Measurements from ENCODE around the gene GNPNAT1. TPM values are rescaled to one million over a fixed set of nuclear protein-coding genes. Genes with fewer than 3 reads are reported as not detected.
"Not testable (repeated sequence)": the region's sequence is repeated elsewhere in the genome, so short reads cannot be mapped to it uniquely, and the experiment has no call there.

GNPNAT1 gene
- total RNA-seq, 1 donor from 2014 or later, result 29.0 TPM

DNA sequence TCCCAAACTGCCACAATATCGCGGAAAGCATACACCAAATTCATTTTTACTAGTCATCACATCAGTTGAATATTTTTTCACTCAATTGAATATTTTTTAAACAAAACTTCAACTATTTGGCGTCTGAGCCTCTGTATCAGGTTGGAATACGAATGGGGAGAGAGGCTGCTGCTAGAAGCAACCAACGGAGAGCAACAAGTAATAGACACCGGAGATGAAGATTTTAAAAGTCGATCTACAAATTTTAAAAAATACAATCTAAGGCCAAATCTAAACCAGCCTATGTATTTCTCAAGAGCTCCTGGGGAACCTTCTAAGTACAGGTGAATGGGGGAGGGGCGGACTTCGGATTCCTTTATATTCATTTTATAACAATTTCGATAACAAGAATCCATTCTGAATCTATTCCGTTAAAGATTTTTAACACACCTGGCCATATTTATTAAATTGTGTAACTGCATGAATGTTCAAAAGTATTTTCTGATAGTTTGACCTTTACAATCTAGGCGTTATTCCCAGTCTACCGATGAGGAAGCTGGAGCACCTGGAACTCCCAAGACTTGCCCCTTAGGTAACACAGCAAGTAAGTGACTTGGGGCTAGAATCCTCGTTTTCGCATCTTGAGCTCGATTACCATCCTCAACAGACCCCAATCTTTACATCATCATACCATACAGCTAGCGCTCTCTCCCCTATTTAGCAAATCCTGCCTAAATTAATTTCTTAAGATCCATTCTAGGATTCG lies 1.2 kb downstream of the GNPNAT1 start:
- peak in 1 of 2 donors; percentile 10 for DNase-seq (ENCODE audit: low read depth in 2 of 2)

DNA sequence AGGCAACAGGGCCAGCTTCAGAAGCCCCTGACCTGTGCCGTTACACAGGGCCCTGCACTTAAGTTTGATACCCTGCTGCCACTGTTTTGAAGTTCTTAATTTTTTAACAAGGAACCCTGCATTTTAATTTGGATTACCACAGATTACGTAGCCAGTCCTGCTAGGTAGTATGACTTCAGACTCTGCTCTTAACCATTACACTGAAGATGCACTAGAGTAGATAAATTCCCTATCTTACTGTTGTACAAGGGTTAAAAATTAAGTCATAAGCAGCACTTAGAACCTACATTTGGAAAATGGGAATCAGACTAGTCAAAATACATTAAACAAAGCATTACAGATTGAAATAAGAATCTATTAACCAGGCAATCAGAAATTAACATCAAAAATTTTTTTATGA lies 2.3 kb downstream of the GNPNAT1 start:
- no peak for DNase-seq (ENCODE audit: low read depth in 2 of 2)

DNA sequence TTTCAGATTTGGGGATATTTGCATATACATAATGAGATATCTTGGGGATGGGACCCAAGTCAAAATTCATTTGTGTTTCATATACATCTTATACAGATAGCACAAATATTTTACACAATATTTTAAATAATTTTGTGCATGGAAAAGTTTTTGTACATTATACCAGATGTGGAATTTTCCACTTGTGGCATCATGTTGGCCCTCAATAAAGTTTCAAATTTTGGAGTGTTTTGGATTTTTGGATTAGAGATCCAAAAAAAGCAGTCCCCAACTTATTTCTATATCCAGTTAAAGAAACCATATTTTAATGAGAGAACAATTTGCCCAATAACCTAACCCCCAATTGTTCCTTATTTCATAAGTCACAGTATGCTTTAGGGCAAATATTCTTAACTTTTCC lies 4.5 kb downstream of the GNPNAT1 start:
- DNase-seq (ENCODE audit: low read depth in 2 of 2), result no peak

DNA sequence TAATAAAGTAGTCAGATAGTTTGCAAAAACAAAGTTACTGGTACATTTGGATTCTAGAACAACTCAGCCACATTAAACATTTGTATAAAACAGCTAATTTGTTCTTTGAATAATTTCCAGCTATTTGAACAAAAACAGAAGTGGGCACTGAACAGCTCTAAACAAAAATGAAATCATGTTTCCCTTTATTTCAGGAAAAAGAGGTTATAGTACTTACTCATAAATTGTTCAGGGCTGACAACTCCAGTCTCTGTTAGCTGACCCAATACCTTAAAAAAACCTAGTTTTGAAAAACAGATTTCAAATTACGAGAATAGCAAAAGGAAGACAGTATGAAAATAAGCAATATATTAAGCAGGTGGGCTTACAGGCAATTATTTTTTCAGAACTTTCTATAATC lies 8.2 kb downstream of the GNPNAT1 start:
- peak in 1 of 2 donors; percentile 45 for DNase-seq (ENCODE audit: low read depth in 2 of 2)

DNA sequence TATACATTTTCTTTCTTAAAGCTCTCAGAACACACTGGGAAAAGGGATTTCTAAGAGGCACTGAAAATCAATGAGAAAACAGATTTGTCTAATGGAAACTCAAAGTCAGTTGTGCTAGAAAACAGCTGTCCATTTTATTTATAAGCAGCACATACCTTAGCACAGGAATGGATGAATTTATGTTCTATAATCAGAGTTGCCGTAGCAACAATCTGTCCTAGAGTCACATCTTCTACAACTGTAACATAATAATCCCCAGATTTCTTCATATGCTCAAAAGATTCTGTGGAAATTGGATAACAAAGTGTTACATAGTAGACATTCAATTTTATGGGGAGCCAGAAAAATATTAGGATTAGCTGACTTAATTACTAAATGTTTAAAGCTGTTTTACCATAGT lies 9.8 kb downstream of the GNPNAT1 start:
- DNase-seq (ENCODE audit: low read depth in 2 of 2), result peak in 1 of 2 donors; percentile 6

DNA sequence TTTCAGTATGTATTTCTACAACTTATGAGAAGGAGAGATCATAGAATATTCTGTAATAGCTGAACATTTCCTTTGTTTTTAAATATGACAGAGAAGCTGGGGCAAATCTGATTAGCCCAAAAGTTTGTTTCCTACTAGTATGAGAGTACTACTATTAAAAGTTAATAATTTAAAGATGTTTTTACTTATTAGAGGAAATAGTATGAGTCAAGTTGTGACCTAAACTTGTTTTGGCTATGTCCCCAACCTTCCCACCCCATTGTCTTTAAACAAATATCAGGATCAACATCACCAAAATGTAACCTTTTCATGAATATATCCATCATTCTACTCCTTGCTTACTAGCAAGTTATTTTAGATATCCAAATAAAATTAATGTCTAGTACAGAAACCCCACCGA lies 10.5 kb downstream of the GNPNAT1 start:
- peak in 1 of 2 donors; percentile 42 for DNase-seq (ENCODE audit: low read depth in 2 of 2)

DNA sequence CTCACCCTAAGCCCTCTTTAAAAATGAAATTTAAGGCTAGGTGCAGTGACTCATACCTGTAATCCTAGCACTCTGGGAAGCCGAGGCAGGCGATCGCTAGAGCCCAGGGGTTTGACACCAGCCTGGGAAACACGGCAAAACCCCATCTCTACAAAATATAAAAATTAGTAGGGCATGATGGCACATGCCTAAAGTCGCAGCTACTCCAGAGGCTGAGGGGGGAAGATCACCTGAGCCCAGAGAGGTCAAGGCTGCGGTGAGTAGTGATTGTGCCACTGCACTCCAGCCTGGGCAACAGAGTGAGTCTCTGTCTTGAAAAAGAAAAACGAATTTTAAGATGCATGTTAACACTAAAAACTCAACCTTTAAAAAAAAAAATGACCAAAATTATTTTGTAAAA lies 12.7 kb downstream of the GNPNAT1 start:
- DNase-seq (ENCODE audit: low read depth in 2 of 2), result no peak

DNA sequence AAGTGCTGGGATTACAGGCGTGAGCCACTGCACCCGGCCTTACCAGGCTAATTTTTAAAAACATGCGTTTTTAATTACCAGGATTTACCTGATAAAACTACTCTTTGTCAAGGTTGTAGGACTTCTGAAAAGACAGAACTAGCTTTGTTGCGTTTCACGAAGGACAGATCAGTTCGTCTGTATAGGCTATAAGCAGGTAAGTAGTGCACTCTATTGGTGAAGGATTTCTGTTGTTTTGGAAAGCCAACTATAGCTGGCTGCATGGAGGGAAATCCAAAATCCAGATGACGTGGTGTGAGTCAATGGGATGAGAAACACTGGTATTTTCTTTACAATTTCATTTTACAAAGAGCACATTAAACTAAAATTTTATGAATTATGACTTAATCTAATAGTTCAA lies 14.6 kb downstream of the GNPNAT1 start:
- no peak for DNase-seq (ENCODE audit: low read depth in 2 of 2)

DNA sequence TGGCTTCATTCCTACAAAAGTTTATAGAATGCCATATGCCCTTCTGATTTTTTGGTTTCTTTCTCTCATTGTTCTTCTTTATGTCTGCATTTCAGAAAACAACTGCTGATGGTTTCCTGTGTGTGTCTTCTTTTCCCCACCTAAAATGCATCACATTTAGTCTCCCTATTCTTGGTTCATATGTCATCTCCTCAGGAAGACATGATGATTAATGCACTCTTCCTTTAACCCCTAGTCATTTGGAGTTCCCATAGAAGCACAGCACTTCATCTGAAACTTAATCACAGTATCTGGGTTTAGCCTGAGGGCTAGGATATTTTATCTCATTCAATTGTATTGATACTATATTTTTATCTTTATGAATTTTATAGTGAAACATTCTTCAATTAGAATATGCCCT lies 21.5 kb downstream of the GNPNAT1 start:
- DNase-seq (ENCODE audit: low read depth in 2 of 2), result peak in 1 of 2 donors; percentile 78

DNA sequence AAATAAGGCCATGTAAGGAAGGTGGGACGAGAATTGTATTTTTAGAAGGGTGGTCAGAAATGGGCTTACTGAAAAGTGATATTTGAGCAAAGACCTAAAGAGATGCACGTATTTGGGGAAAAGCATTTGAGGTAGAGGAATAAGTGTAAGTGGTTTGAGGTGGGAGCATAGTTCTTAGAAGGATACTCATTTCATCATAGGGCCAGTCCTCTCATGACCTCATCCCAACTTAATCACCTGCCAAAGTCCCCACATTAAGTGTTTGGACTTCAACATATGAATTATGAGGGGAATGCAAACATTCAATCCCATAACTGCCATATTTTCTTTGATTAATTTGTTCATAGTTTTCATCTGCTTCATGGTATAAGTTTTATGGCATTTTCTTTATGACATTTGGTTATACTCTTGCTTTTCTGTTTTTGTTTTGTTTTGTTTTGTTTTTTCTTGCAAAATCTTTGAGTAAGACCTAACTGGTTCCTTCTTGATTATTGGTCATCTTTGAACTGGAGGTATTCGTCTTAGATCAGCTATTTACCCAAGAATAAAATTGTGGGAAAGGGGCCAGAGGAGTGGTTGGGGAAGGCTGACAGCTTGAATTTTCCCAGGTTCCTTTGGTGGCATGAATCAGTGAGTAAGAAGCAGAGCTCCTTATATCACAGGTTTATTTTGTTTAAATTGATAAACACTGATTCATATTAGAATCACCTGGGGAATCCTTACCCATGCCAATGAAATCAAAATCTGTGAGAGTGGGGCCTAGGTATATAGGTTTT lies 24.2 kb downstream of the GNPNAT1 start:
- DNase-seq (ENCODE audit: low read depth in 2 of 2), result no peak

DNA sequence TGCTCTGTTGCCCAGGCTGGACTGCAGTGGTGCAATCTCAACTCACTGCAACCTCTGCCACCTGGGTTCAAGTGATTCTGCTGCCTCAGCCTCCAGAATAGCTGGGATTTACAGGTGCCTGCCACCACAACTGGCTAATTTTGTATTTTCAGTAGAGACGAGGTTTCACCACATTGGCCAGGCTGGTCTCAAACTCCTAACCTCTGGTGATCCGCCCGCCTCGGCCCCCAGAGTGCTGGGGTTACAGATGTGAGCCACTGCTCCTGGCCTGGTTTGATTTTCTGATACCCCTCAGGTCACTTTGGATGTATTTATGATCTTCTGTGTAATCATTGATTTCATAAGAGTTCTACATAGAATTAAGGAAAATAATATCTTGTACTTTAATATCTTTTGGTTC lies 28.5 kb downstream of the GNPNAT1 start:
- not testable (repeated sequence) for DNase-seq (ENCODE audit: low read depth in 2 of 2)

DNA sequence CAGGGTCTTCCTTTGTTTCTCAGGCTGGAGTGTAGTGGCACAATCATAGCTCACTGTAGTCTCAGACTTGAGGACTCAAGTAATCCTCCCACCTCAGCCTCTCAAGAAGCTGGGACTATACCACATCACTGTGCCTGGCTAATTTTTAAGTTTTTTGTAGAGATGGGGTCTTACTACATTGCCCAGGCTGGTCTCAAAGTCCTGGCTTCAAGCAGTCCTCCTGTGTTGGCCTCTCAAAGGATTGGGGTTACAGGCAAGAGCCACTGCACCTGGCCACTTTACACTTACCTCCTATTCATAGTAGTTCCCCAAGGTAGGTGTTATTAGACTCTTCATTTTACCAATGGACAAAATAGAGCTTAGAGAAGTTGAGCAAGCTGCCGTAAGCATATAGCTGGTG lies 32.3 kb downstream of the GNPNAT1 start:
- no peak for DNase-seq (ENCODE audit: low read depth in 2 of 2)

DNA sequence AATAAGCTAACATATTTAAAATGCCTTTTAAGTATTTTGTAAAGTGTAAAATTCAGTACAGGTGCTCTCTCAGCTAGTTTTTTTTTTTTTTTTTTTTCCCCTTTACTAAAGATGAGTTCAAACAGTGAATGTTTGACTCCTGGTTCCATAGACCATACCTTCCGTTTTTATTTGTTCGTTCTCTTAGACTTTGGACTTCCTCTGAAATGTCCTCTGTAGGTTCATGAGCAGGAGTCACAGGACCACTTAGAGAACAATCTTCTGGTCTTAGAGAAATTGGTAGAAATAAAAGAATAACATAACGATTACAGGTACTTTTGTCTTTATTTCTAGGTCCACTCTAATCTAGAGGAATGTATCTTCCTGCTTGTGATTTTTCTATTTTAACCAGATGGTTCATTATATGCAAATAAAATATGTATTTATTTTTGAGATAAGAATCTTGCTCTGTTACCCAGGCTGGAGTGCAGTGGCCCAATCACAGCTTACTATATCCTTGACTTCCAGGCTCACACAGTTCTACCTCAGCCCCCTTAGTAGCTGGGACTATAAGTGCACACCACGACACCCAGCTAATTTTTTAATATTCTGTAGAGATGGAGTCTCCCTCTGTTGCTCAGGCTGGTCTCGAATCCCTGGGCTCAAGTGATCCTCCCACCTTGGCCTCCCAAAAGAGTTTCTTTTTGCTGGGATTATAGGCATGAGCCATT lies 35.6 kb downstream of the GNPNAT1 start:
- DNase-seq (ENCODE audit: low read depth in 2 of 2), result no peak

DNA sequence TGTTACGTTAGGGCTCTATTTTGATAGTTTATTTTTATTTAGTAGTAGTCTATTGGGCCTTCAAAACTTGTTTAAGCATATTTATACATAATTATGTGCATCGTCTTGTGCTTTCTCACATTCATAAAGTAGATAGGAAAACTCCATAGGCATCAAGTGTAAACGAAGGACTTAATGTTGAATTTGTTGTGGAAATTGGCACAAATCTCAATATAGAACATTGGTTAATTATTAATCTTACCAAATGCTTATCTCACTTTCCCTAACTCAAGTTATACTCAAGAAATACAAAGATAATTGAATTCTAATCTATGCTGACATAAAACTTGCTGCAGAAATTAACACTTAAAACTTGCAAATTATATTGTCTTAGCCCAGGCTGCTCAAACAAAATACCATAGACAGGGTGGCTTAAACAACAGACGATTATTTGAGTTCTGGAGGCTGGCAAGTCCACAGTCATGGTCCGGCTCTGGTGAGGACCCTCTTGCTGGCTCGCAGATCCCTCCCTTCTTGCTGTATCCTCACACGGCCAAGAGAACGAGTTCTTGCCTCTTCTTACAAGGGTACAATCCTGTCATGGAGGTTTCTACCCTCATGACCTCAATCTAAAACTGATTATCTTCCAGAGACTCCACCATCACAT lies 42.6 kb downstream of the GNPNAT1 start:
- DNase-seq (ENCODE audit: low read depth in 2 of 2), result no peak

DNA sequence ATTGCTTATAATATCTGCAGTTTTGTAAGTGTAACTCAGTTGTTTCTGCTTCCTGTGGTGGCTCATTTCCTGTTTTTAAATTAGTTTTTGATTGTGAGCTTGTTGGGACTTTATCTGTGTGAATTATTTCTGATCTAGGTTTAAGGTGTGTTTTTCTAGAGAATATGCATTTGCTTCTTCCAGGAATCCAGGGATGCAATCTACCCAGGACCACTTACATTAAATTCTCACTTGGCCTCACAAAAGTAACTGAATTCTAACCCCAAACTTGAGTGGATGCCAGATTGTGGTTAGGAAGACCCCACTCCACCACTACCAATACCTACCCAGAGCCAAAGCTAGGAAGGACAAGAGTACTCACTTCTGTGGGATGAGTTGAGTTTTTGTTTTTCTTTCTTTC lies 49.5 kb downstream of the GNPNAT1 start:
- peak in 1 of 2 donors; percentile 10 for DNase-seq (ENCODE audit: low read depth in 2 of 2)

DNA sequence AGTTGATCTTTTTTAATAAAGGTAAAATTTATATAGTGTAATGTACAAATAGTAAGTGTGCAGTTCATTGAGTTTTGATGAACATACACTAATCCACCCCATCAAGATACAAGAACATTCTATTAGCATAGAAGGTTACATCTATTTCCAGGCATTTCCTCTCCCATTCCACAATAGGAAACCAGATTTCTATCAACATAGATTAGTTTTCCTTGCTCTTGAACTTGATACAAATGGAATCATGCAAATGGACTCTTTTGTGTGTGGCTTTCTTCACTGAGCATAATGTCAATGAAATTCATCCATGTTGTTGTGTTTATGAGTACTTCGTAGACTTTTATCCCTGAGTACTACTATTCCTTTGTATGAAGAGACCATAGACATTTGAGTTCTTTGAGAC lies 50.7 kb downstream of the GNPNAT1 start:
- DNase-seq (ENCODE audit: low read depth in 2 of 2), result peak in 1 of 2 donors; percentile 53

DNA sequence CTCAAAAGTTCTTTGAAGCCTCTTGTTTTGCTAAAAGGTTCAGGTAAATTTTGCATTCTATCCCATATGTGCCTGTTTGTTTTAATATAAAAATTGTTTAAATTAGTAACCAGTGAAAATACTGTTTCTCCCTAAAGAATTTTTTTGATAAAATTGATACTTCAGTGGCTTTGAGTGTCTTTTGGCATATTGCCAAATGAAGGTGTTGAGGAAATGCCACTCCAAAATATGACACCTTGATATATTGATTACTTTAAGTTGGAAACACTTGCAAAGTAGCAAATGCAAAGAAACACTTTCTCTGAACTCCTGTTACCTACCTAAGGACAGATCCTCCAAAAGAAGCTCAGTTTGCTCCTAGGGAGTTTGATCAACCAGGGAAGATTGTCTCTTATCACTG lies 53.0 kb downstream of the GNPNAT1 start:
- DNase-seq (ENCODE audit: low read depth in 2 of 2), result no peak

DNA sequence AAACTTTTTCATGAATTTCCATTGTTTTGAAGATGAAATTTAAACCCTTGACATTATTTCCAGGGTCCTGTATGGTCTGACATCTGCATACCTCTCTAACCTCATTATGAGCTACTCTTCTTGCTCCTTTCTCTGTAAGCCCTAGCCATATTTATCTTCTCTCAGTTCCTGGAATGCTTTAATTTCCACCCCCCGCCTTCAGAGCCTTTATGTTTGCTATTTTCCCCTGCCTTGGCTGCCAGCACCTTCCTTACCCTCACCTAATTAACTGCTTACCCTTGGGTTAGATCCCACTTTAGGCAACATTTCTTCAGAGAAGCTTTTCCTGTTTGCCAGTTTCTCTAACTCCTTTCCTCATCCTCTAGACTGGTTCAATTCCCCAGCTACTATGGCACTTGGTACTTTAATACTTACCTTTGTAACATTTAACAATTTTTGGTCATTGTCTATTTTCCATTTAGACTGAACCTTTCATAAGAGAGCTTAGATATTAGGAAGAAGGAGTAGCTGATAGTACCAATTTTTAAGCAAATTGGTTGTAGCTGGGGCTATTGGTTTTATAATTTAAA lies 55.4 kb downstream of the GNPNAT1 start:
- no peak for DNase-seq (ENCODE audit: low read depth in 2 of 2)

DNA sequence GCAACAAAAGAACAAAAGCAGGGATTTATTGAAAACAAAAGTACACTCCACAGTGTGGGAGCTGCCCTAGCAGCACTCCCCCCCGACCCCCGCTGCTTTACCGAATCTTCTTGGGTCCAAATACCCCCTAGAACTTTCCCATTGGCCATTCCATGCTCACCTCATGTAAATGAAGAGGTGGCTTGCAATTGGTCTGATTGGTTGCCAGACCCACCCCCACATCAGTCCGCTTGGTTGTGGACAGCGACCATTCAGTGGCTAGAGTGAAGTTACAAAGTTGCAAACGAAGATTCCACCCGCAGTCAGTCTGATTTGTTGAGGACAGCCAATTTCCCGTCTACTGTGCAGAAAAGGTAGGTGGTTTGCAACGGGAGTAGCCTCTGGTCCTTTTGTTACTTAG lies 57.6 kb downstream of the GNPNAT1 start:
- no peak for DNase-seq (ENCODE audit: low read depth in 2 of 2)

DNA sequence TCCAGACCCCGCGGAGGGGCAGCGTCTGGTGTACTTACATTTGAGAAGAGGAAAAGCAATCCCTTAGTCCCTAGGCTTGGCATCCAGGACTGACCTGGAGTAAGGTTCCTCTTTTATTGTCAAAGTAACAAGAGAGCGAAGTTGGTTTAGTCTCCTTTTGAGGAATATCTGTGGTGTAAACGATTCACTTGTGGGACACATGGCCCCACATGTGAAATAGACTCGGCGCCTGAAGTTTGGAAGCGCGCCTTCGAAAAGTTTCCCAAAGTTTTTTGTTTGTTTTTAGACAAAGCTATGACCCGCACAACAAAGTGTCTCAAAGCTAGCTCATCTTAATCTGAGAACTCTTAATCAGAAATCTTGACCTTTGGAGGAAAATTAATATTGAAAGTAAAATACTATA lies 60.7 kb downstream of the GNPNAT1 start:
- no peak for DNase-seq (ENCODE audit: low read depth in 2 of 2)

DNA sequence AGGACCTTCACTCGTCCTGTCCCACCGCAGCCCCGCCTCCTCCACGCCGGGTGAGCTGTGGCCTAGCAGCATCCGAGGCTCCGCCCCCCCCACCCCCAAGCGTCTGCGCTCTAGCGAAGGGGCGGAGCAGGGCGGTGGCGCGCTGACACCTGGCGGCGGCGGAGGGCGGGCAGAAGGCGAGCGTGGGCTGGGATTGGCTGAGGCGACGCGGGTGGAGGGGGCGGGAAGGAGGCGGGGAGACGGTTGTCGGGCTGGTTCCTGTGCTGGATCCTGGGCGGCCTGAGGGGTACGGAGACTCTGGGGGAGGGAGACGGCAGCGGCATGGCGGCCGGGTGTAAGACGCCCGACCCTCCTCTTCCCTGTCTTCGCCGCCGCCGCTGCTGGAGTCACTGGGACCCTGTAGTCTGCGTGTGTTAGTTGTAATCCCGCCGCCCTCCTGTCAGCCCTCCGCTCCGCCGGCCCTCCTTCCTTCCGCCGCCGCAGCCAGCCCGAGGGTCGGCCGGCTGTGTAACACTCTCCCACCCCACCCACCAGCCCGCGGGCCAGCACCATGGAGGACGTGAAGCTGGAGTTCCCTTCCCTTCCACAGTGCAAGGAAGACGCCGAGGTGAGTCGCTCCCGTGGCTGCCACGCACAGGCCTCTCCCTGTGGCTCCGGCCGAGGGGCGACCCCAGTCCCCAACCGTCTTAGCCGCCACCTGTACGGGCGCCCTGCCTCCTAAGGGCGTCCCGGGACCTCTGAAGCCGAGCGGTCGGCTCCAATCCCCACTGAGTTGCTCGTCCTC lies 61.3 kb downstream of the GNPNAT1 start, which contains the start of gene STYX:
TSS of gene STYX (plus strand) at position 242 of the 784 bp plus-strand sequence. CDS start at position 551, 309 bp downstream.
- peak; percentile 88 to 99 for DNase-seq (ENCODE audit: low read depth in 2 of 2)

Measured in dermis microvascular lymphatic vessel endothelial cell (primary cell).